ENCODE data around the gene NUP98. TPM values are rescaled to one million over a fixed set of nuclear protein-coding genes. Genes with fewer than 3 reads are reported as not detected.

NUP98 gene
- total RNA-seq, 1 experiment from 2014 or later: 82.4 TPM

GRCh38 chr11:3831378-3832239, 34.3 kb upstream of the NUP98 start:
- Histone ChIP-seq H3K4me1 (ENCODE audit: insufficient read depth, low read length, poor library complexity, severe bottlenecking) (no peaks in the 10 kb centered on the region), H3K27ac (ENCODE audit: low read depth, low read length, poor library complexity, severe bottlenecking) (no peak overlapping the region), H3K27me3 (replicated peaks; ENCODE audit: insufficient read depth, low read depth, low read length, poor library complexity) (no peaks in the 10 kb centered on the region), H3K9me3 (ENCODE audit: low read depth, low read length, poor library complexity, severe bottlenecking) (no peaks in the 10 kb centered on the region), H3K36me3 (ENCODE audit: insufficient read depth, low read length, poor library complexity, severe bottlenecking) (peaks cover 6% of the 10 kb centered on the region), H3K4me3 (ENCODE audit: low read depth, low read length, poor library complexity, severe bottlenecking) (no peak overlapping the region)
- POLR2A ChIA-PET (ENCODE audit: low non-redundant PET): no interaction called here
- DNase-seq (ENCODE audit: low spot score): no peak
- intact Hi-C loops (cut with micrococcal nuclease; ENCODE audit: unreplicated experiment): no loop called here
- CTCF ChIA-PET: no interaction called here
- BruUV-seq (replicated peaks): no TSS peak
- TF ChIP-seq CTCF (conservative IDR thresholded peaks at IDR 0.05; ENCODE audit: low read depth, low read length) (no peak), EZH2 (IDR thresholded peaks at IDR 0.05; ENCODE audit: borderline replicate concordance, low read depth, low read length, poor library complexity, severe bottlenecking) (no peak)

GRCh38 chr11:3830730-3831129, 33.4 kb upstream of the NUP98 start:
- ChIA-PET POLR2A (ENCODE audit: low non-redundant PET) (no interaction called here), CTCF (no interaction called here)
- no TSS peak for BruUV-seq (replicated peaks)
- H3K27ac ChIP-seq (ENCODE audit: low read depth, low read length, poor library complexity, severe bottlenecking): no peak overlapping the region
- no peaks in the 10 kb centered on the region for H3K4me1 ChIP-seq (ENCODE audit: insufficient read depth, low read length, poor library complexity, severe bottlenecking)
- no peaks in the 10 kb centered on the region for H3K9me3 ChIP-seq (ENCODE audit: low read depth, low read length, poor library complexity, severe bottlenecking)
- TF ChIP-seq EZH2 (IDR thresholded peaks at IDR 0.05; ENCODE audit: borderline replicate concordance, low read depth, low read length, poor library complexity, severe bottlenecking) (no peak), CTCF (conservative IDR thresholded peaks at IDR 0.05; ENCODE audit: low read depth, low read length) (no peak)
- intact Hi-C loops (cut with micrococcal nuclease; ENCODE audit: unreplicated experiment): no loop called here
- DNase-seq (ENCODE audit: low spot score): no peak
- no peaks in the 10 kb centered on the region for H3K27me3 ChIP-seq (replicated peaks; ENCODE audit: insufficient read depth, low read depth, low read length, poor library complexity)
- peaks cover 6% of the 10 kb centered on the region for H3K36me3 ChIP-seq (ENCODE audit: insufficient read depth, low read length, poor library complexity, severe bottlenecking)
- H3K4me3 ChIP-seq (ENCODE audit: low read depth, low read length, poor library complexity, severe bottlenecking): no peak overlapping the region

- no peaks in the 10 kb centered on the region for H3K27me3 ChIP-seq (replicated peaks; ENCODE audit: insufficient read depth, low read depth, low read length, poor library complexity)
- H3K4me1 ChIP-seq (ENCODE audit: insufficient read depth, low read length, poor library complexity, severe bottlenecking): no peaks in the 10 kb centered on the region
- H3K4me3 ChIP-seq (ENCODE audit: low read depth, low read length, poor library complexity, severe bottlenecking): no peak overlapping the region
- no peak for DNase-seq (ENCODE audit: low spot score)
- CTCF ChIA-PET: no interaction called here
- peaks cover 6% of the 10 kb centered on the region for H3K36me3 ChIP-seq (ENCODE audit: insufficient read depth, low read length, poor library complexity, severe bottlenecking)
- H3K9me3 ChIP-seq (ENCODE audit: low read depth, low read length, poor library complexity, severe bottlenecking): no peaks in the 10 kb centered on the region
- intact Hi-C loops (cut with micrococcal nuclease; ENCODE audit: unreplicated experiment): no loop called here
- BruUV-seq (replicated peaks): no TSS peak
- POLR2A ChIA-PET (ENCODE audit: low non-redundant PET): no interaction called here
- TF ChIP-seq CTCF (conservative IDR thresholded peaks at IDR 0.05; ENCODE audit: low read depth, low read length): no peak
- TF ChIP-seq EZH2 (IDR thresholded peaks at IDR 0.05; ENCODE audit: borderline replicate concordance, low read depth, low read length, poor library complexity, severe bottlenecking): no peak
- H3K27ac ChIP-seq (ENCODE audit: low read depth, low read length, poor library complexity, severe bottlenecking): no peak overlapping the region
These were observed 32.7 kb upstream of the NUP98 start for GRCh38 chr11:3830088-3830487.

Data from A673 (cell line).